ENCODE results near the gene SERPINB10.
A peak's percentile ranks its signal among the peaks of the same experiment; 100 is the strongest.

SERPINB10 gene

DNA sequence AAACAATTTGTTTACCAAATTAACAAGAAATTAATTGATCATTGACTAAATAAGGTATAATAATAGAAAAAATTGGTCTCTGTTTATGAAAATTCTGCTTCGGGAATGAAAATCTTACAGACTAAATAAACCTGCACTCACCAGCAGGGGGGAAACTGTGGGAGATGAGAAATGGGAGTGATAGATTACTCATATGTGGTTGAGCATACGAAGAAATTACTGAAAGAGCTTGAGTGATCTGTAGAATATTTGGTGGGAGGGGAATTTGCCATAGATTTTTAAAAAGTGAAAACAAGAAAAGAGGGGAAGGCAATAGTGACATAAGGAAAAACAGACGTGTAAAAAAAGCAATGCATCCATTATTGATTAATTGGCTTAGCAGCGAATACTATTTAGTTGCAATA is 43.5 kb downstream of the SERPINB10 start:
- no peak for DNase-seq

DNA sequence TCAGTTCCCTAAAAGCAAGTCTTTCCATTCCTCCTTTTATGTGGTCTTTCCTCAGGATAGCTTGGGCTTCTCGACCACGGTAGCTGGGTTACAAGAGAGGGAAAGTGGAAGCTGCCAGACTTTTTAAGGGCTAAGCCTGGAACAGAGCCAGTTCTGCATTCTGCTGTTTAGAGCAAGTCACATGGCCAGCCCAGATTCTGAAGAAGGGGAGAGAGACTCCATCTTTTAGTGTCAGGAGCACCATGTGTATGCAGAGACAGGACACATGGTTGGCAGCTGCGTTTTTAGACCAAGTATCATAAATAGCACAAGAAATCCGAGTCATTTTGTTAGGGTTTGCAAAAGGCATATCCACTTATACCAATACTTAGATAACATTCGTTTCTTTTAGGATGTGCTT is 46.1 kb downstream of the SERPINB10 start:
- DNase-seq: no peak

DNA sequence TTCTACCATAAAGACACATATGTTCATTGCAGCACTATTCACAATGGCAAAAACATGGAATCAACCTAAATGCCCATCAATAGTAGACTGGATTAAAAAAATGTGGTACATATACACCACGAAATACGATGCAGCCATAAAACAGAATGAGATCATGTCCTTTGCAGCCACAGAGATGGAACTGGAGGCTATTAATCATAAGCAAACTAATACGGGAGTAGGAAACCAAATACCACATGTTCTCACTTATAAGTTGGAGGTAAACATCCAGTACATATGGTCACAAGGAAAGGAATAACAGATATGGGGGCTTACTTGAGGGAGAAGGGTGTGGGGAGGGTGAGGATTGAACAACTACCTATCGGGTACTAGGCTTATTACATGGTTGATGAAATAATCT is 49.0 kb downstream of the SERPINB10 start:
- no peak for DNase-seq

DNA sequence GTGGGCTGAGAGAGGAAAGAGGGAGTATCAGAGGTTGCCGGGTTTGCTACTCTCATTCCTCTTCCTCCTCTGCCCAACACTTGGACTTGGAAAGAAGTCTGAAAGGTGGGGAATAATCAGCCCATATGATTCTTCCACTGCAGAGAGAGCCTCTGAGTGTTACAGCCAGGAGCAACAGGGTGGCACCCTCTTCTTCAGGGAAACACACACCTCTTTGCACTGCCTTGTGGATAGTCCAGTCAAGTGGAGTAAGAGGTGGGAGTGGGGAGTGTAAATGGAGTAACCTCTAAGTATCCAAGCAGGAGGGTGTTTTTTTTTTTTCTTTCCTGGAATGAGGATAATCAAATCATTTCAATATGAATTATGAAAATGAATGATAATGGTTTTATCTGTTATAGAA is 53.1 kb downstream of the SERPINB10 start:
- DNase-seq: no peak

DNA sequence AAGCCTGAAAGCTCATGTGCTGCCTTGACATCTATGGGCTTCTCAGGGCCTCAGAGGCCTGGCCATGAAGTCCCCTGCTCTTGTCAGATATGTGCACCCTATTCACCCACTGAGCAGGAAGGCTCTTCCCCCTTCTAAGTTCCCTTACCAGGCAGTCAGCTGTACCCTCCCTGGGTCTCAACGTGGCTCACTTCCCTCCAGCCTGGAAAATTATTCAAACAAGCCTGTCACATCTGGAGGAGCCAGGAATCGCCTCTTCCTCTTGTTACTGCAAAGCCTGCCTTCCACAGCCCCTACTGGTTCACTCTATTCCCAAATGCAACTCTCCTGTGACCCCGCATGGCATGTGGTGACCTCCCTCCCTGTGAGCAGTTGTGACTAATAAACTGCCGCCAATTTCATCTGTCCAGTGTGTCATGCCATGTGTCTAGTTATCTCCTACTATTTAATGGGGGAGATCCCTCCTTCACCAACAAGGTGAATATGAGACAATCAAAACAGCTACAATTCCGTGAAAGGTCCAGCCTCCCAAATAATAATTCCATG is 53.8 kb downstream of the SERPINB10 start:
- no peak for DNase-seq

DNA sequence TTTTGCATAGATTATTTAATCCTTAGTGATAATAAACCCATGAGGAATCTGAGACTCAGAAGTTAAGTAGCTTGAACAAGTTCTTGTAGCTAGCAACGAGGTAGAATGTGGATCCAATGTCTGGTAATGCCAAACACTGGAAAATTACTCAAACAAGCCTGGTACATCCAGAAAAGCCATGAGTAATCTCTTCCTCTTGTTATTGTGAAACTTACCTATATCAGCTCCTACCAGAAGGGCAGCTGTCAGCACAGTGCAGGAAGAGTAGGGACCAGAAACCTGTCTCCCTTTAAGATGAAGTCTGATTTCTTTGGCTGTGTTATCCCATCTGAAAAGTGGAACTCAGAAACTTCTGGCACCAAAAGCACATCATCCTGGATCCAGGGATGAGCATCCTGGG is 54.4 kb downstream of the SERPINB10 start:
- no peak for DNase-seq

DNA sequence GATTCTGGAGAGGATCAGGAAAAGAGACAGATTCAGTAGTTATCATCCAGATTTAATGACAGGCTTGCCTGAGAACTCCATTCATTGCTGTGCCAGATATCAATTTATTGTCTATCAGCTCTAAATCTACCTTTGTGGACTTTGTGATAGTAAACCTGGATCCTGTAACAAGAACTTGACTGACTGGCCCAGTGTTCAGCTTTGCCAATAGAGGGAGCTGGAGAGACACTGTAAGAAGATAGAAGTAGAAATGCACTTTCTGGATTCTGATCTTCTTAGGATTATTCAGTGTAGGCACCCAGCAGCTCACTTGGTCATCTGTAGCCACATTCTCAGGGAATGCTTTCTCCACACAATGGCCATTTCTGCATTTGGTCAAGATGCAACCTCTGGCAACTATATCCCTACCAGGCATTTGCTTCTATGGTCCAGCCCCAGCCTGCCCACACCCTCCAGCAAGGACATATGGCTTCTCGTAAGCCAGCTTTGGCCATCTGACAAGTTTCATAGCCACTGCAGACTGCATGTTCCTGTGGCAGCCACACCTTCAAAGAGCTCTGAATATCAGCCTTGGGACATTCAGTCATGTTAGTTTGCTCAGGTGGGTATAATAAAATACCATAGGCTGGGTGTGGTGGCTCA is 56.0 kb downstream of the SERPINB10 start:
- peak; percentile 23 for DNase-seq

DNA sequence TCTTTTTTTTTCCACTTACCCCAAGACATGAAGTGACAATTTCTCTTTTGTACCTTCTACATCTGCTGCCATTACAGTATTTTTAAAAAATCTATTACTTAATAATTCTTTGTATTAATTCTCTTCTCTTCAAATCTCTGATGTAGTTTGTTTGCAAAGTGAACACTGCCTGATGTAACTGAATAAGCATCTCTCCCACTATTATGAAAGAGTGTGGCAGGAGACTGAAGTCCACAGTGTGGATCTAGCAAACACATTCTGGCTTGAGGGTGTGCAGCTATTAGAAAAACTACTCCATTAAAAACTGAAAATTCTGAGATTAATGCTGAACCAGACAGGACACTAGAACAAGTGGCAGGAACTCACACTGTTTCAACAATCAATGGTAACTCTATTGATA is 57.1 kb downstream of the SERPINB10 start:
- DNase-seq: no peak

DNA sequence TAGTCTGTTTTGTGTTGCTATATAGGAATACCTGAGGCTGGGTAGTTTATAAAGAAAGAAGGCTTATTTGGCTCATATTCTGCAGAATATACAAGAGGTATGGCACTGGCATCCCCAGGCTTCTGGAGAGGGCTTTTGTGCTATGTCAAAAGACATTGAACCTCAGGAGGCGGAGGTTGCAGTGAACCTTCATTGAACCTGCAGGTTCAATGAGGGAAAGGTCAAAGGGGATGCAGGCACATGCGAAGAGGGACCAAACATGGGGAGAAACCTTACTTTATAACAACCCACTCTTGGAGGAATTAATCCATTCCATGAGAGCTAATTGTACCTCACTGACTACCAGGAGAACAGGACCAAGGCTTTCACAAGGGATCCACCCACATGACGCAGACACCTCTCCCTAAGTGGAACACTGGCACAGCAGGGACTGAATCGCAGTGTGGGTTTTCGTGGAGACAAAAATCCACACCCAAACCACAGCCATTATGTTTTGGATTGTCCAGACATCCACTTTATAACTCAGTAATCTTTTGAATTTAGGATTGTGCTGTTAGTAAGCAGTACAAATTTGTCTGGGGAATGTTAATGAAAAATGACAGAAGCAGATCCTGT is 58.1 kb downstream of the SERPINB10 start:
- no peak for DNase-seq

DNA sequence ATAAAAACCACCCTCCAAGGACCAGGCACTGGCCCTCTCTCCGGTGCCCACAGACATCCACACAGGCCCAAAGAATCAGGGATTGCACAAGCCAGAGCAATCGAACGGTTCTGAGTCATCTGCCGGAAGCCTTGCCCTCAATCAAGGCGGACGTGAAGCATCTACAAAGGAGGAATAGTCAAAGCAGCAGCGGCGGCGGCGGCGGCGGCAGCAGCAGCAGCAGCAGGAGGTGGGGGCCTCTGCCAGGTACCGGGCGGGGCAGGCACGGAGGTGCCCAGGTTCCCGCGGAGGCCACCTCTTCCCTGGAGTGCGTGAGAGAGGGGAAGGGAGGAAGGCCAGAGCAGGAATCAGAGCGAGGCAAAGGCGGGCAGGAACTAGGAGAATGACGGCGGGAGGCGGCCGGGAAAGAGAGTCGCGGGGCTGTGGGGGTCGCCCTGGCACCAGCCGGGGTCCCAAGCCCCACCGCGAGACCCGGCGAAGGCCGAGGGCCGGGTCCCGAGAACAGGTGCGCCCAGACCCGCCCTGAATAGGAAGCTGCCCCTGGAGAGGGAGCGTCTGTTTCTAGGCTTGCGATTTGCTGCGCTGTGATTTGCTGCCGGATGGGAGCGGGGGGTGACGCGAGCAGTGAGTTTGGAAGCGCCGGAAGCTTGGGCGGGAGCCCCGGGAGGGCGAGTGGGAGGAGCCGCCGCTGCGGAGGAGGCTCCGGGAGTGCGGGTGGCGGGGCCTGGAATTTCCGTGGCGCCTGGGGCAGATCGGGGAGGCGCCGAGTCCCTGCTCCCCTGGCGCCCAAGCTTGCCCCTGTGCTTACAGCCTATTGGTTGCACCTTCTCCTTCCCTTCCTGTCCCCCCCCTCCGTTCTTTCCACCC is 62.4 kb downstream of the SERPINB10 start, which contains the start of gene SERPINB8:
TSS of gene SERPINB8 (plus strand) at position 140 of the 867 bp plus-strand sequence. CDS start 8,228 bp downstream, outside the sequence.
- peak; percentile 63 for DNase-seq

DNA sequence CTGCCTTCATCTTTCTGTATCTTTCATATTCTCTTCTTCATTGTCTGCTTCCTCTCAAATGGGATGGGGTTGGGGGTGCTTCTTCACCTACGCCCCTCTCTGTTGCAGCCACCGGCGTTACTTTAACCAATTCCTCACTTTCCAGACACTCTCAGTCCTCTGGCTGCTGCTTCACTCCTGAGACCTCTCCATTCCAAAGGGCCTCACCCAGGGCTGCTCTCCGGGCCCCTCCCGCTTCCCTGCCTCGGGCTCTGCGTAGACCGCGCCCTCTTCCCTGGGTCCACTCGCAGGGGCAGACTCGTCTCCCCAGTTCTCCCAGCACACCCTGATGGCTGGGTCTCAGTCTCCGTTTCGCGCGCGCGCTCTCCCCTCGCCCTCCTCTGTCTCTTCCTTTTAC is 63.0 kb downstream of the SERPINB10 start:
- no peak for DNase-seq

DNA sequence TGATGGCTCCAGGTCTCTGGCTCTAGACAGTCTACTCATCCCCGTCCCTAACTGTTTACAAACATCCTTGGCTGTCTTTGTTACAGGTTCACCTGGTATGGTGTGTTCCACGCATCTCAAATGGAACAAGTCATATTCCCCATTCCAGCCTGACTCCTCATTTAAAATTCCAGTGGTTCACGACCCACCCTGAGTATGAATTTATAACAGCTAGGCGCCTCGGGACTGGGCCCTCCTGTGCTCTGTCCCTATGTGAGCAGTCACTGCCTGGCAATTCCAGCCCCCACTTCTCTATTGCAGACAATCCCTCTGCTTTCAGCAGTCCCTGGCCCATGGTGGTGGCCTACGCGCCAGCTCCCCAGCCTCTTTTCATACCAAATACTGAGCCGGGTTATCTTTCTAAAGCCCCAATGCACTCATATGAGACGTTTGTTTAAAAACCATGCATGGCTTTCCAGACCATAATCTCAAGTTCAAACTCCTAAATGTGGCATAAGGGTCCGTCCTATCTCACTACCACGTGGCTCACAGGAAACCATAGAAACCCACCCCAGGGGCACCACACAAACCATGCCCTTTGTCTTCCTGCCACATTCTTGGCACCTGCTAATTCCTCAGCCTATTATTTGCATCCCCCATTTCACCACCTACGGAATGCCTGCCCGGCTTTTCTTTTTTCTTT is 63.7 kb downstream of the SERPINB10 start:
- DNase-seq: no peak

DNA sequence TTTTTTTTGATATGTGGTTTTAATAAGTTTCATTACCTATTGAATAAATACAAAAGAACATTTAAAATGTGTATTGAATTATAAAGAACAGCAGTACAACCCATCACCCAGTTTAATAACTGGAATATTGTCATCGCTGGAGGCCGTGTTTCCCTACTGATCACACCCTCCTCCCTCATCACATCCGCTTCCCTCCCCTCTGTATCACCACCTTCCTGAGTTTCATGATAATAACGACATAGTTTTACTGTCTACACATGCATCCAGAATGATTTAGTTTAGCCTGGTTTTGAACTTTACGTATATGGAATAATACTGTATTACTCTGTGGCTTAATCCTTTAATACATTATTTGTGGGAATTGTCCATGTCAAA is 64.2 kb downstream of the SERPINB10 start:
- no peak for DNase-seq

DNA sequence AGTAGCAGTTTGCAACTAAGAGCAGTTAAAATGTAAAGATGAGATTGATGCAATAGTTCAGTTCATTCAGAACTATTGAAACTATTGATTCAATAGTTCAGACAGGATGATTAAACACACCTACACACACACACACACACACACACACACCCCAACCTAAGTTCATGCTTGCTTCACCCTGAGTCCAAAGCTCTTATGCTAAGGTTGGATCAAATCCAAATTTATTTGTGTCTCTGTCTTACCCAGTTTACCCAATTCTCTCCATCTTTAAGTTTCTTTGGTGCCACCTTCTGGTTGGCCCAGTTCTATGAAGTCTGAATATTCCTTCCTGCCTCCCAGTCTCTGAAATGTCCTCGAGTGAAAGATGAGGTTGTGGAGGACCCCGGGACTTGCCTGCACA is 67.2 kb downstream of the SERPINB10 start:
- no peak for DNase-seq

DNA sequence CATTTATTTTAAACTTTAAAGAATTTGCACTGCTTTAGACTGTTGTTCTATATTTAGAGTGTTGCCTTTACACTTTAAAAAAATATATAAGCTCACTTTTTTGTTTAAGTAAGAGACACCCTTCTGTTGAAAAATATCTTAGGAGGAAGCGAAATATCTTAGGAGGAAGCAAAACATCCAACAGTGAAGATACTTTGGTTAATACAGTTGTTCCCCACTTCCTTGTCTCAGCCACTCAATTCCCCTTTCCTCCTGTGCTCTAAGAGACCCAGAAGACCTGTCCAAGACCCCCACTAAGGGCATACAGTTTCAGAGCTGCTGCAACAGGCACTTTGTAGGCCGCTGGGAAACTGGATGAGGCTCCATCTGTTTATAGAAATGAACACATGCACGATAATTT is 67.9 kb downstream of the SERPINB10 start:
- no peak for DNase-seq

DNA sequence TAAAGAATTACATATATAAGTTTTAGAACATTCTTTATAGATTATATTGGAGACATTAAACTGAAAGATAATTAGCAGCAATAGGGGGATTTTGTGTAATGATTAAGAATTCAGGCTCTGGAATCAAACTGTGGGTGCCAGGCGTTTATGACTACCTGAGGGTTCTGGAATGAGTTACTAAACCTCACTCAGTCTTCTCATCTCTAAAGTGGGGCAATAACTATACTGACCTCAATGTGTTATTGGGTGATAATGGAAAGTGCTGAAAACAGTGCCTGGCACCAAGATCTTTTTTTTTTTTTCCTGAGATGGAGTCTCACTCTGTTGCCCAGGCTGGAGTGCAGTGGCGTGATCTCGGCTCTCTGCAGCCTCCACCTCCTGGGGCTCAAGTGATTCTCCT is 69.3 kb downstream of the SERPINB10 start:
- DNase-seq: no peak

DNA sequence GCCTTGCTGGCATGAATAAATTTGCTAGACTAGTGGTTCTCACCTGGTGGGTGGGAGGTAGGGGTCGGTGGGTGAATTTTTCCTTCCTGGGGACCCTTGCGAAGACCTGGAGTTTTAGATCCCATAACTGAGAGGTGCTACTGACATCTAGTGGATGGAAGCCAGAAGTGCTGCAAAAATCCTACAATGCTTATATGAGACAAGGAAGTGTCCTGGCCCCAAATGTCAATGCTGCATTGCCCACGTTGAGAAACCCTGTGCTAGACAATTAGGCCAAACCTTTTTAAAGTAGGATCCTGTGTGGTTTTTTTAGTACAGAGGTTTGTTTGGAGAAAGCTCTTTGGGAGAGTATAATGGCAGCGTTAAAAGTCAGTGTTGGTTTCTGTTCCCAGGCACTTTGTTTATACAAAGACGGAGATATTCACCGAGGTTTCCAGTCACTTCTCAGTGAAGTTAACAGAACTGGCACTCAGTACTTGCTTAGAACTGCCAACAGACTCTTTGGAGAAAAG is 71.7 kb downstream of the SERPINB10 start:
- peak; percentile 24 for DNase-seq

DNA sequence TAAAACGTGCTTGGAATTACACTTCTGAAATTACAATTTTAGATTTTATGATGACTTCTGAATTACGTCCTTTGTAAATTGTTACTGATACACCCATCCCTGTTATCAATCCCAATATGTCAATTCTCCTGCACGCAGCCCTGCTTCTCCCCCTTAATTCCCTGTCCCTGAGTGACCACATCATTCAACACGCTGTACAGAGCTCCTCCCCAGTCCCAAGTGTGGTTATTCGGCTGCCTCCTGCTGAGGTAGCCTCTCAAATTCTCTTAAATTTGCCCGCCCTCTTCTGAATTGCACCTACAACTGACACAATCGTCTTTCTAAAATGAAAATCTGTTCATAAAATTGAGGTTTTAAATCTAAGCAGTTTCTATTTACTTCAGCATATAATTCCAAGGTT is 72.3 kb downstream of the SERPINB10 start:
- no peak for DNase-seq

DNA sequence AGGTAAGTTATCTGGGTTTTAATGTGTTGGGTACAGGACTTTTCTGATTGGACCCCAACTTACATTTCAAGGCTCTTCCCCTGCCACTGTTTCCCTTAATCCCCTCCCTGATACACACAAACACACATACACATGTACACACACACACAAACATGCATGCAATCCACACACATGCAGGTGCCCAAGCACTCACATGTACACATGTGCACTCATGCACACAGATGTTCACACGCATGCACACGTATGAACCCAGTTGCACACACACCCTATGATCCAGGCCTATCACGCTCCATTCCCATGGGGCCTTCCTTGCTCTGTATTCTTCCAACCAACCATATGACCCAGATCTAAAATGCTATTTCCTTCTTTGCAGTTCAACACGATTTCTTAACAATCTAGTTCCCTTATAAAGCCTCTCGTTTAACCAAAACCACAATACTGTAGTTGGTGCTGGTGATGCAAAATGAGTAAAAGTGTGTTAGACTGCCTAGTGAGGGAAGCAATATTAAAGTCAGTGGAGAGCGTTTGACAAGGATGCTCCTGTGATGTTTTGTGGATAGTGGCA is 73.2 kb downstream of the SERPINB10 start:
- DNase-seq: no peak

DNA sequence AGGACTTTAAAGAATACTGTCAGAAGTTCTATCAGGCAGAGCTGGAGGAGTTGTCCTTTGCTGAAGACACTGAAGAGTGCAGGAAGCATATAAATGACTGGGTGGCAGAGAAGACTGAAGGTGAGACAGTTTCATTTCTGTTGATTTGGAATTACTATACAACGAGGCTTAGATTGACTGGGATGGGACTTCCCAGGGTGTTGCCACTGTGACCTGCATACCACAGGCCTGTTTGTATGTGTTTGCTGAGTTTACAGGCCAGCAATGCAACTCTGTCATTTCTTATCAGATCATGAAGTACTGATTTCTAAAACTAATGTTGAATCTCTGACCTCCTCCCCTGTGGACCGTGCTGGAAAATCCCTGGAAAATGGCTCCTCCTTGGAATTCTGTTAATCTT is 74.0 kb downstream of the SERPINB10 start:
- DNase-seq: no peak

DNA sequence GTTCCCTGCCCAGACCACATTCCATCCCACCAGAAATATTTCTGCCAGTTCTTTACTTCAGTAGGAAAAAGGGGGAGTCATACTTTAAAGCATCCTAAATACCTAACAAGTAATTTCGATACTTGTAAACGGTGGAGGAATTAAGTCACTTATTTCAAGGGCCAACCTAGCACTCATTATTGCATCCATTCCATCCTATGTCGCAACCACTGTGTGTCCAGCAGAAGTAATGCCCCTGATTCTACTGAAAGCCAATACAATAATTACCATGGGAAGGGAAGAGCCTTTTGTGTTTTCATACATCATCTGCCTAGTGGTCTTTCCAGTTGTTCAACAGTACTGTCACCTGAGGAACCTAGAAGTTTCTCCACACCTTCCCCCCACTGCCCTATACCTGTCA is 74.6 kb downstream of the SERPINB10 start:
- DNase-seq: no peak
